IPS-20b (cell line): ENCODE measurements around the gene JAM2.
"Not testable (repeated sequence)": the region's sequence is repeated elsewhere in the genome, so short reads cannot be mapped to it uniquely, and the experiment has no call there.

Experiments
- H3K27ac ChIP-seq: one replicate; pipeline ENCODE4 v1.5.1; 2013; ENCODE audit warnings: low read length
- H3K27me3 ChIP-seq: 2 replicates; pipeline ENCODE4 v1.6.1; 2013; ENCODE audit warnings: mild to moderate bottlenecking, low read length, inconsistent platforms; ENCODE audit not compliant: insufficient read depth
- H3K36me3 ChIP-seq: 2 replicates; pipeline ENCODE4 v1.6.1; 2013; ENCODE audit warnings: low read depth, mild to moderate bottlenecking, inconsistent platforms, low read length, moderate library complexity; ENCODE audit not compliant: insufficient read depth
- H3K4me1 ChIP-seq: 2 replicates; pipeline ENCODE4 v1.6.1; 2013; ENCODE audit warnings: mild to moderate bottlenecking, control low read depth, inconsistent platforms, low read length, moderate library complexity; ENCODE audit not compliant: insufficient read depth
- H3K4me3 ChIP-seq: 2 replicates; pipeline ENCODE4 v1.5.1; 2013; ENCODE audit warnings: mild to moderate bottlenecking, low read length, inconsistent platforms
- H3K9ac ChIP-seq: 2 replicates; pipeline ENCODE4 v1.6.1; 2013; ENCODE audit warnings: low read depth, mild to moderate bottlenecking, inconsistent platforms, low read length, moderate library complexity
- H3K9me3 ChIP-seq: 2 replicates; pipeline ENCODE4 v1.6.1; 2013; ENCODE audit warnings: mild to moderate bottlenecking, low read depth, low read length, inconsistent platforms; ENCODE audit not compliant: insufficient read depth

Gene JAM2

DNA sequence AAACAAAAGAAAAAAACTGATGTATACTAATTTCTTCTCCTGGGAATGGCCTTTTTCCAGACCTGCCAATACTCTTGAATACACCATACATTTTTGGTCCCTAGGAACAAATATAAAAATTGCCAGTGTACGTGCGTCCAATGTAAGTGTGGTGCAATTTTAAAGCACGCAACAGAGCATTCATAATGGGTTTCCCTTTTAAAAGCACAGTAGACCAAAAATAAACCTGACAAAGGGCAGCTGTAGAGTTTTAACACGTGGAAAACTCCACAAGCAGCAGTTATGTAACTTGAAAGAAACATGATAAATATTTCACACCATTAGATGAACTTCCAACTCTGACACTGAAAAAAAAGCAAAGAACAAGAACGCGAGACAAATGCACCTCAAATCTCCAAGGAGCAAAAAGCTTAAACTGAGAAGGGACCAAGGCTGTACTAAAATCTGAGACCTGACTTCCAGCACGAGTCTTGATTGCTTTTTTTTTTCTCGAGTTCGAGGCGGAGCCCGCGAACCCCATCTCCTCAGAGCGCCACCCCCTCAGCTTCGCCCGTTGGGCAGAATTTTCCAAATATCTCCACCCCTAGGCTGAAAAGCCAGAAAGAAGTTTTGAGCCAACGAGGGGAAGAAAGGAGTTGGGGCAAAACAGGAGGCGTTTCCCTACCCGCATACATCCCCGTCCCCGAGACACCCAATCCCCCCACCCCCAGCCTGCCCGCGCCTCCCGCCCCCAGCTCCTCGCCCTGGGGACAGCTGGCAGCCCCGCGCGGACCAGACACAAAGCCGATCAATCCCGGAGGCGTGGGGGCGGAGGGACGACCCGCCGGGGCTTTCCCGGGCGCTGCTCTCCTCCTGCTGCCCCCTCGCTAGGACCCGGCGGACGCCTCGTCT, at the start of gene JAM2:
JAM2 (plus strand) TSS at position 599 of the 891 bp plus-strand sequence. CDS start 564 bp downstream, outside the sequence.
- Histone ChIP-seq H3K4me1 (peaks cover 17% of the 10 kb centered on the region; the same call in 1 of the 2 replicates), H3K4me3 (peak within 1 kb of the TSS; percentile 85), H3K9me3 (no peaks in the 10 kb centered on the region), H3K36me3 (no peaks in the 10 kb centered on the region), H3K27me3 (peaks cover 40% of the 10 kb centered on the region), H3K9ac (peak within 1 kb of the TSS; percentile 79; the same call in 1 of the 2 replicates), H3K27ac (no peak within 1 kb of the TSS)

DNA sequence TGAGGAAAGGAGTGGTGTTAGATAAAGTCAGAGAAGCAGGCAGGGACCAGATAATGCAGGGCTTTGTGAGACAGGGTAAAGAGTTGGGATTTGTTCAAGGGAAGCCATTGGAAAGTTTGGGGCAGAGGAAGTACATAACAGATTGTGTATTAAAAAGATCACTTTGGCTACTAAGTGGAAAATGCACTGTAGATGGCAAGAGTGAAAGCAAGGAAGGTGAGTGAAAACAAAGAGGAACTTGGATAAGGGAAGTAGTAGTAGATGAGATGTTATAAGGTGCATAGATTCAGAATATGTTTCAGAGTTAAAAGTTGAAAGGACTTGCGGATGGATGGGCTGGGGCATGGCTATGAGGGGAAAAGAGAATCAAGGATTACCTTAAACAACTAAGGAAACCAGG, 49.2 kb upstream of the JAM2 start:
- Histone ChIP-seq H3K27me3 (no peaks in the 10 kb centered on the region), H3K9me3 (no peaks in the 10 kb centered on the region), H3K27ac (no peak overlapping the region), H3K4me3 (no peak overlapping the region), H3K9ac (no peak overlapping the region), H3K36me3 (peaks cover 86% of the 10 kb centered on the region), H3K4me1 (no peaks in the 10 kb centered on the region)

- Histone ChIP-seq H3K9me3 (no peaks in the 10 kb centered on the region), H3K36me3 (peaks cover 33% of the 10 kb centered on the region), H3K4me1 (no peaks in the 10 kb centered on the region), H3K4me3 (peak within 1 kb of the TSS; percentile 99), H3K27me3 (0 out of 2 replicates have a peak, but pooled peaks cover 4% of the 10 kb centered on the region), H3K27ac (peak within 1 kb of the TSS; percentile 96), H3K9ac (peak within 1 kb of the TSS; percentile 96)
Observed at GRCh38 chr21:25607151-25608043, 31.7 kb upstream of the JAM2 start, which contains the start of gene MRPL39. Gene MRPL39 (minus strand): TSS chr21:25607481. CDS start chr21:25607475, 6 bp downstream.

GRCh38 chr21:25608044-25608737, 30.9 kb upstream of the JAM2 start:
- Histone ChIP-seq H3K4me1 (no peaks in the 10 kb centered on the region), H3K9ac (peak overlapping the region; percentile 1; the same call in 1 of the 2 replicates), H3K9me3 (no peaks in the 10 kb centered on the region), H3K27ac (no peak overlapping the region), H3K27me3 (0 out of 2 replicates have a peak, but pooled peaks cover 4% of the 10 kb centered on the region), H3K4me3 (peak overlapping the region; percentile 99), H3K36me3 (peaks cover 26% of the 10 kb centered on the region)

GRCh38 chr21:25614441-25614840, 24.6 kb upstream of the JAM2 start:
- Histone ChIP-seq H3K27me3 (no peaks in the 10 kb centered on the region), H3K36me3 (no peaks in the 10 kb centered on the region), H3K27ac (no peak overlapping the region), H3K4me3 (no peak overlapping the region), H3K9ac (no peak overlapping the region), H3K4me1 (no peaks in the 10 kb centered on the region), H3K9me3 (no peaks in the 10 kb centered on the region)

- Histone ChIP-seq H3K36me3 (no peaks in the 10 kb centered on the region), H3K27ac (no peak overlapping the region), H3K9ac (no peak overlapping the region), H3K27me3 (no peaks in the 10 kb centered on the region), H3K4me3 (no peak overlapping the region), H3K4me1 (no peaks in the 10 kb centered on the region), H3K9me3 (no peaks in the 10 kb centered on the region)
Observed at GRCh38 chr21:25615880-25616279, 23.2 kb upstream of the JAM2 start.

DNA sequence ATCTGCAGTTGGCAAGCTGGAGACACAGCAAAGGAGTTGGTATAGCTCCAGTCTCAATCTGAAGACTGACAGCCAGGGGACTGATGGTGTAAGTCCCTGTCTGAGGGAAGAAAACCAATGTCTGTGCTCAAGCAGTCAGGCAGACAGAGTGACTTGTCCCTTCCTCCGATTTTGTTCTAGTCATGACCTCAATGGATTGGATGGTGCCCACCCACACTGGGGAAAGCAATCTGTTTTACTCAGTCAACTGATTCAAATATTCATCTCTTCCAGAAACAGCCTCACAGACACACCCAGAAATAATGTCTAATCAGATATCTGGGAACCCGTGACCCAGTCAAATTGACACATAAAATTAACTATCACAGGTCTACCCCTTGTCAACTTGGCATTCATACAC, 19.9 kb upstream of the JAM2 start:
- H3K9me3 ChIP-seq, result no peaks in the 10 kb centered on the region
- H3K4me1 ChIP-seq, result no peaks in the 10 kb centered on the region
- no peaks in the 10 kb centered on the region for H3K36me3 ChIP-seq
- no peaks in the 10 kb centered on the region for H3K27me3 ChIP-seq
- no peak overlapping the region for H3K27ac ChIP-seq
- no peak overlapping the region for H3K9ac ChIP-seq
- H3K4me3 ChIP-seq, result no peak overlapping the region

GRCh38 chr21:25624511-25624910, 14.5 kb upstream of the JAM2 start:
- H3K27ac ChIP-seq, result no peak overlapping the region
- no peaks in the 10 kb centered on the region for H3K9me3 ChIP-seq
- no peak overlapping the region for H3K4me3 ChIP-seq
- no peak overlapping the region for H3K9ac ChIP-seq
- H3K36me3 ChIP-seq, result no peaks in the 10 kb centered on the region
- no peaks in the 10 kb centered on the region for H3K4me1 ChIP-seq
- H3K27me3 ChIP-seq, result no peaks in the 10 kb centered on the region

- no peak overlapping the region for H3K9ac ChIP-seq
- no peak overlapping the region for H3K27ac ChIP-seq
- H3K4me1 ChIP-seq, result no peaks in the 10 kb centered on the region
Observed at GRCh38 chr21:25625036-25625435, 14.0 kb upstream of the JAM2 start.

DNA sequence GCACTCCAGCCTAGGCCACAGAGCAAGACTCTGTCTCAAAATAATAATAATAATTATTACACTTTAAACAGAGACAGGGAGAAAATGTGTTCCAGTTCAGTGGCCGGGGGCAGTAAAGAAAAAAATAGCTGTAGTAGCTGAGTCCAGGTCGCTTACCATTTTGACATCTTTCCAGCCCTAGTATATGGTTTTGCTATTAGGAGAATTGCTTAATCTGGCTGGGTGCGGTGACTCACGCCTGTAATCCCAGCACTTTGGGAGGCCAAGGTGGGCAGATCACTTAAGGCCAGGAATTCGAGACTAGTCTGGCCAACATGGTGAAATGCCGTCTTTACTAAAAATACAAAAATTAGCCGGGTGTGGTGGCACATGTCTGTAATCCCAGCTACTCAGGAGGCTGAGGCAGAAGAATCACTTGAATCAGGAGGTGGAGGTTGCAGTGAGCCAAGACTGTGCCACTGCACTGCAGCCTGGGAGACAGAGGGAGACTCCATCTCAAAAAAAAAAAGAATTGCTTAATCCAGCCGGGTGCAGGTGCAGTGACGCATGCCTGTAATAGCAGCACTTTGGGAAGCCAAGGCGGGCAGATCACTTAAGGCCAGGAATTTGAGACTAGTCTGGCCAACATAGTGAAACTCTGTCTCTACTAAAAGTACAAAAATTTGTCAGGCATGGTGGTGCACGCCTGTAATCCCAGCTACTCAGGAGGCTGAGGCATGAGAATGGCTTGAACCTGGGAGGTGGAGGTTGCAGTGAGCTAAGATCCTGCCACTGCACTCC, 13.1 kb upstream of the JAM2 start:
- not testable (repeated sequence) for H3K27me3 ChIP-seq

More at GRCh38 chr21:25625036-25625435, 14.0 kb upstream of the JAM2 start:
- Histone ChIP-seq H3K36me3 (no peaks in the 10 kb centered on the region), H3K9me3 (no peaks in the 10 kb centered on the region), H3K4me3 (no peak overlapping the region), H3K27me3 (no peaks in the 10 kb centered on the region)

More for the DNA sequence above, 13.1 kb upstream of the JAM2 start:
- H3K4me3 ChIP-seq, H3K9ac ChIP-seq, H3K36me3 ChIP-seq, H3K9me3 ChIP-seq, H3K4me1 ChIP-seq, H3K27ac ChIP-seq: not testable (repeated sequence)
